ENCODE data around the gene DCAF7.

Gene DCAF7

GRCh38 chr17:63588797-63589196, 38.5 kb downstream of the DCAF7 start:
- DNase-seq (ENCODE audit: low spot score) = no peak

DNA sequence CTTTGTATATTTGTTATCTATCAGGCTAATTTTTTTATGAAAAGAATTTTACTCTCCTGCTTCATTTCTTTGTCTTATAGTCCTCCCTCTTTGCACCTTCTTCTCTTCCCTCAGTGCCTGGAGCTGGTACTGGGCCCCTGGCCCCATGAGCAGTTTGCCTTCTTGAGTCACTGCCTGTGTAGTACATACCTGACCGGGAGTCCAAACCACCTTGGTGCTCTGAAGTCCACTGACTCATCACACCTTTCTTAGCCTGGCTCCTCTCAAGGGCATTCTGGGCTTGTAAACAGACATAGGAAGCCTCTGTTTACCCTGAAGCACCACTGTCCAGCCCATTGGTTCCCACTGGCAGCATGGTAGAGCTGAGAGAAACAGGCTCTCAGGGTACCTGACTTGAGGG, 39.4 kb downstream of the DCAF7 start:
- no peak for DNase-seq (ENCODE audit: low spot score)

DNA sequence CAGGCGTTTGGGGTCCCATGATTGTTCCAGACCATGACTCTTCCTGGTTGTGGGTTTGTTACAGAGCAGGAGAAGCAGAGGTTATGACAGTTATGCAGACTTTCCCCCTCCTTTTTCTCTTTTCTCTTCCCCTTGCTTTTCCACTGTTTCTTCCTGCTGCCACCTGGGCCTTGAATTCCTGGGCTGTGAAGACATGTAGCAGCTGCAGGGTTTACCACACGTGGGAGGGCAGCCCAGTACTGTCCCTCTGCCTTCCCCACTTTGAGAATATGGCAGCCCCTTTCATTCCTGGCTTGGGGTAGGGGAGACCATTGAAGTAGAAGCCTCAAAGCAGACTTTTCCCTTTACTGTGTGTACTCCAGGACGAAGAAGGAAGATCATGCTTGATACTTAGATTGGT, 42.5 kb downstream of the DCAF7 start:
- DNase-seq (ENCODE audit: low spot score) = no peak

DNA sequence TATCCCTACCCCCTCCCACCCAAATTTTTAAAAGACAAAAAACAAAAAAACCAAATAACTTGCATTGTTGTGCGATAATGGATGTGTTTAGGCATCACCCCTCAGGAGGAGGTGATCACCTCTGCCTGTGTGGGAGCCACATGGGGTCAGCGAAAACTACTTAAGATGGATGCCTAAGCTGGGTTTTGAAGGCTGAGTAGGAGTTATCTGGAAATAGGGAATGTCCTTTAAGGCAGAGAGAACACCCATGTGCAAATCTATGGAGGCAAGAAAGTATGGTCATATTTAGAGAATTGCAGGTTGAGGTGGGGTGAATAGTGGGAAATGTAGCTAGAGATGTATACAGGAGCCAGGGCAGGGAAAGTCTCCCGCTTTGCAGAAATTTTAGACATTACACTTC, 44.9 kb downstream of the DCAF7 start:
- no peak for DNase-seq (ENCODE audit: low spot score)

GRCh38 chr17:63596856-63597586, 46.7 kb downstream of the DCAF7 start:
- DNase-seq (ENCODE audit: low spot score) = no peak

DNA sequence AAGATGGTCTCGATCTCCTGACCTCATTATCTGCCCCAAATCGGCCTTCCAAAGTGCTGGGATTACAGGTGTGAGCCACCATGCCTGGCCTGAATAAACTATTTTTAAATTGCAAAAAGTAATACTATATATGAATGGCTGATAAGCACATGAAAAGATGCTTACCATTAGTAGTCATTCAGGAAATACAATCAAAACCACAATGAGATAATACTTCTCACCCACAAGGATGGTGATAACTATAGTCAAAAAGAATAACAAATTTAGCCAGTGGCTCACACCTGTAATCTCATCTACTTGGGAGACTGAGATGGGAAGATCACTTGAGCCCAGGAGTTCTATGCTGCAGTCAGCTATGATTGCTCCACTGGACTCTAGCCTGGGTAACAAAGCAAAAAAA, 48.0 kb downstream of the DCAF7 start:
- DNase-seq (ENCODE audit: low spot score) = no peak

DNA sequence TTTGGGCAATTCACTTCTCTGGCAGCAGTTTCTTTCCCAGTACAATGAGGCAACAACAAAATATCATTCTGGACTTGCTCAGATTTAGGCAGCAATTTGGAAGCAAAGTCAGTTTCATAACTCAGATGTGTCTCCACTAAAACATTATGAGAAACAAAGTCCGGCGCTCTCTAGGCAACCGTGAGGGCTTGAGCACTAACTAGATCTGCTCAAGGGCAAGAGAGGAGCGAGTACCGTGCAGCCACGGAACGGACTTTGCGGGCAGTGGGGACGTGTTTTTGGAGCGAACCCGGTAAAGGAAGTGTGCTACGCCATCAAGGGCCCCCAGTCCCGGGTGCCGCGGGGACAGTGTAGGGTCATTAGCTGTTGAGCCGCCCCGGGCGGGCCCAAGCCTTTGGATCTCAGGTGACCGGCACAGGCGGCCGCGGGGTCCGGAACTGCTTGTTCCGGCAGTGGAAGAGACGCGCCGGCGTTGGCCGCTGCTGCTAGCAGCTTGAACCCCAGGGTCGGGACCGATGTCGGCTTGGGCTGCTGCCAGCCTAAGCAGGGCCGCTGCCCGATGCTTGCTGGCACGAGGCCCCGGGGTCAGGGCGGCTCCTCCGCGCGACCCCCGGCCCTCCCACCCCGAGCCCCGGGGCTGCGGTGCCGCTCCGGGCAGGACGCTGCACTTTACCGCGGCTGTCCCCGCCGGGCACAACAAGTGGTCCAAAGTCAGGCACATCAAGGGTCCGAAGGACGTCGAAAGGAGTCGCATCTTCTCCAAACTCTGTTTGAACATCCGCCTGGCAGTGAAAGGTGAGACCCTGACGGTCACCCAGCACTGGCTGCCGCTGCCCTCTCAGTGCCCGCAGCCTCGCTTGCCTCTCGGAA, 50.5 kb downstream of the DCAF7 start, which contains the start of gene TACO1:
TSS of gene TACO1 (plus strand) at position 327 of the 870 bp plus-strand sequence. CDS start at position 516, 189 bp downstream.
- DNase-seq (ENCODE audit: low spot score) = peak; percentile 77

GRCh38 chr17:63601439-63602371, 51.4 kb downstream of the DCAF7 start:
- no peak for DNase-seq (ENCODE audit: low spot score)

- no peak for DNase-seq (ENCODE audit: low spot score)
These were observed 59.7 kb downstream of the DCAF7 start for GRCh38 chr17:63609816-63610573.

DNA sequence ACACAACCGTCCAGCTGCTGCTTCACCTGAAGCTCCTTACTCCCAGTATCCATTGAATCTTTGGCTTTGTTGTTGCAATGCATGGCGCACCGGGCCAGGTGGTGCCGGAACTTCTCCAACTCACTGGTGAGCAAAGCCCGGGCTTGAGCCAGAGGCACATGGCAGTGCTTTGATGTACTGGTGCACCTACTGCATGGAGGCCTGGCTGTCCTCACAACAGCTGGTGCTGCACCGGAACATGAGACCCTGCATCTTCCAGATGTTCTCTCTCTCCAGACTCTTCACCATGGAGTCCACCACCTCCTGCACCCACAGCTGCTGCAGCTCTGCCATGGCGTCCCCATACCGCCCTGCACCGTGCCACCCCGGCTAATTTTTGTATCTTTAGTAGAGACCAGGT, 60.6 kb downstream of the DCAF7 start:
- DNase-seq (ENCODE audit: low spot score) = no peak

DNA sequence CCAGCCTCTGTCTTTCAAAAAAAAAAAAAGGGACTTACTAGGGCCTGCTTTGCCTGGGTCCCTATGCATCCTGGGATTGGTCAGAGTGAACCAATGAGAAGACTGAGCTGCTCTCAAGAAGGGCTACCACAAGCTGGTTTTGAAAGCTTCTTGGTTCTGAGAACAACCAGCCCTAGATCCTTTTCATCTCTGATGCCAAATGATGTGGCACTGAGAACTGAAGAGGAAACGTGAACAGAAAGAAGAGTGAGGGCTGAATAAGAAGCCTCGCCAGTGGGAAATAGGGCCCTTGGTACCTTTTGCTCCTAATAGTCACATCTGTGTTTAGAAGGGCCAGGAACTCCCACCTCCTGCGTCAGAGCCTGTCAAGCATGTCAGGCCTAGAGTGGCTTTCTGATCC, 61.1 kb downstream of the DCAF7 start:
- no peak for DNase-seq (ENCODE audit: low spot score)

DNA sequence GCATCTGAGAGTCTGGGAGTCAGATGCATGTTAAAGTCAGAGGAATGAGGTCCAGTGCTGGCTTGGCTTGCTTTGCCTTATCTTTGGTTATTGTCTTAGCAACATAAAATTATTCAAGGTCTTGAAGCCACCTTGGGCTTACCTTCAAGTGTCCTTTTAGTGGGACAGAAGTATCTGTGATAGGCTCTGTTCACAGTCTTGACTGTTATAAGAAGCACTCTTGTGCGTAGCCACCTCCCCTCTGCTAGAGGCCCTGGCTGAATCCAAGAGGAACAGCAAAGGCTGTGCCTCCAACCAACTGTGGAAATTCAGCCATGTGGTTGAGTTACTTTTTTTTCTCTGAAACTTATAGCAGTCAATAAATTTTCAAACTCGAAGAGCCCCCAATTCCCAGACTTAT, 63.4 kb downstream of the DCAF7 start:
- no peak for DNase-seq (ENCODE audit: low spot score)

- DNase-seq (ENCODE audit: low spot score) = no peak
These were observed 71.0 kb downstream of the DCAF7 start for GRCh38 chr17:63621229-63621683.

- peak; percentile 99 for DNase-seq (ENCODE audit: low spot score)
These were observed 71.7 kb downstream of the DCAF7 start, which contains the start of gene MAP3K3 for GRCh38 chr17:63621684-63622573. TSS of gene MAP3K3 (plus strand) at chr17:63622417. CDS start at chr17:63622760, 343 bp downstream.

DNA sequence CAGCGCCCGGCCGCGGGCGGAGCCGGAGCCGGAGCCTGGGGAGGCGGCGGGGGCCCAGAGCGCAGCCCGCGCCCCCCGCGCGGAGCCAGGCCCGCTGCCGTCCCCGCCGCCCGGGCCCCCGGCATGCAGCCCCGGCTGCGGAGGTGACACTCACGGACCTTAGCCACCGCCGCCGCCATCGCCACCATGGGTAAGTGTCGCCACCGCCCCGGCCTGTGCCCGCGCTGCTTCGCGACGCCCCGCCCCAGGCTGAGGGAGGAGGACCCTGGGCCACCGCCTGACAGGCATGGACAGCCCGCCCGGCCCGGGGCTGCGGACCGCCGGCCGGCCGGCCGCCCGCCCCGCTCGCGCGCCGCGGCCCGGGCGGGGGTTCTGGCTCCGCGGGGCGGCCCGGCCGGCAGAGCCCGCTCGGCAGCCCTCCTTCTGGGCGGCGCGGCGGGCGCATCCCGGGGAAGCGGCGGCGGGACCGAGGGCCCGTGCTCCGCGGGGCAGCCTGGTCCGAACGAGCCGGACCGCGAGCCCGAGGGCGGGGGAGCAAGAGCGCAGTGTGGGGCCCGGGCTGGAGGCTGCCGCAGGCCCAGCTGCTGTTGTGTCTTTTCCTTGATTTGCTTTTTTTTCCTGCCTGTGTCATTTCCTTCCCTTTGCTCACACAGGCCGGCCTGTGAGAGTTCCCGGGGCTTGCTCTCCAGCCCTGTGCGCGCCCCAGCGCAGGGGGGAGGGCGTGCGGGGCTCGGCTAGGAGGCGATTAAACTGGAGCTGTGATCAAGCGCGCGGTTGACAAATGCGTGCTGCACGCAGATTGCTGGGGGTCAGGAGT, 72.5 kb downstream of the DCAF7 start:
- peak; percentile 69 for DNase-seq (ENCODE audit: low spot score)

GRCh38 chr17:63623786-63624530, 73.7 kb downstream of the DCAF7 start:
- no peak for DNase-seq (ENCODE audit: low spot score)

DNA sequence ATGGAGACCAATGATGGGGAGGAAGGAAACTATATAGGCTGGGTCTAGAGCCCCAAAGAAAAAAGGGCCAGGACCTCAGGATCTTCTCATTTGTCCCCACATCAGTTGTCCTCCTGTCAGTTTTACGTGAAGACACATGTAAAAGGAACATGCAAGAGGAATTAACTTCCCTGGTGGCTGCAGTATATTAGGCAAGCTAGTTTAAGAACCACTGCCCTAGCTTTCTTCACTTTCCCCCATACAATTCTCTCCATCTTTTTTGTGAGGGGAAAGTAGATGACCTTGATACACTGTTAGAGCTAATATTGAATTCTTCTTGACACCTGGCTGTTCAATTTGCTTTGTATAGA, 74.2 kb downstream of the DCAF7 start:
- DNase-seq (ENCODE audit: low spot score) = no peak

DNA sequence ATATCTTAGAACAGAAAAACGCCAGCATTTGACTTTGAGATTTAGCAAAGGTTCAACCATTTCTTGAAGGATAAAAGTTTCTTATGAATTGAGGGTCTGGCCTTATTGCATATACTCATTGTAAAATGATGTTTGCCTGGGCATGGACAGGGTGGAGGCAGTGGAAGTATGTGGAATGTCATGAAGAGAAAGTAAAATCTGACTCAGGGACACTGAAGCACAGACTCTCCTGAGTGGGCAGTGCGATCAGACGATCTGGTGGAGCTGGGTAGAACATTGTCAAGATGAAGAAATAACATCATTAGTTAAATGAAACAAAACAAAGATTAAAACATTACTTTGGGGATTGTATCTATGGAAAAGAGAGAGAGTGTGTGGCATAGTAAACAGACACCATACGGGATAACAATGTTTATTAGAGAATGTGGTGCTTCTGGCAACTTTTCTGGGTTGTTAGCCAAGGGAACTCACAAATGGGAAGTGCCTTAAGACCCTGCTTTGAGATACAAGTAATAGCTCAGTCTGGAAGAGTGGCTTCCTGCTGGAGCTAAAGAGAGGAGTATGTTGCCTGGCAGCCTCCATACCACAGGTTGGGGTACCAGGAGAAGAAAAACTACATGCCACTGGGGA, 76.4 kb downstream of the DCAF7 start:
- no peak for DNase-seq (ENCODE audit: low spot score)
